ENCODE data around the gene HSF4.
A peak's percentile ranks its signal among the peaks of the same experiment; 100 is the strongest.

The HSF4 gene

GRCh38 chr16:67199011-67199807 is 34.7 kb downstream of the HSF4 start, which contains the start of gene ELMO3:
TSS of gene ELMO3 (plus strand) at chr16:67199131. CDS start at chr16:67199327, 196 bp downstream.
- no peak for DNase-seq (ENCODE audit: insufficient read length)
- TF ChIP-seq POLR2A (IDR thresholded peaks at IDR 0.05; ENCODE audit: low read depth, low read length), result peak; percentile 26; the same call in 1 of the 2 replicates
- TF ChIP-seq TAF1 (IDR thresholded peaks at IDR 0.05; ENCODE audit: borderline replicate concordance, low read depth, low read length), result no peak
- TF ChIP-seq POLR2AphosphoS5 (IDR thresholded peaks at IDR 0.05; ENCODE audit: low read depth, low read length), result no peak; the same call in 1 of the 2 replicates
- FAIRE-seq, result no peak

- TF ChIP-seq POLR2A (IDR thresholded peaks at IDR 0.05; ENCODE audit: low read depth, low read length), result no peak
- no peak for TF ChIP-seq POLR2AphosphoS5 (IDR thresholded peaks at IDR 0.05; ENCODE audit: low read depth, low read length)
- TF ChIP-seq TAF1 (IDR thresholded peaks at IDR 0.05; ENCODE audit: borderline replicate concordance, low read depth, low read length), result no peak
- DNase-seq (ENCODE audit: insufficient read length), result no peak
- FAIRE-seq, result no peak
Observed at GRCh38 chr16:67199808-67200198, 35.3 kb downstream of the HSF4 start.

GRCh38 chr16:67200491-67200890 is 35.9 kb downstream of the HSF4 start:
- no peak for DNase-seq (ENCODE audit: insufficient read length)
- no peak for TF ChIP-seq POLR2AphosphoS5 (IDR thresholded peaks at IDR 0.05; ENCODE audit: low read depth, low read length)
- no peak for FAIRE-seq

- TF ChIP-seq POLR2A (IDR thresholded peaks at IDR 0.05; ENCODE audit: low read depth, low read length), result no peak
- TF ChIP-seq TAF1 (IDR thresholded peaks at IDR 0.05; ENCODE audit: borderline replicate concordance, low read depth, low read length), result no peak
- TF ChIP-seq POLR2AphosphoS5 (IDR thresholded peaks at IDR 0.05; ENCODE audit: low read depth, low read length), result no peak
- DNase-seq (ENCODE audit: insufficient read length) (no peak), FAIRE-seq (no peak)
Observed at GRCh38 chr16:67201411-67202345, 37.1 kb downstream of the HSF4 start.

GRCh38 chr16:67202426-67202825 is 37.9 kb downstream of the HSF4 start:
- DNase-seq (ENCODE audit: insufficient read length), result no peak
- TF ChIP-seq TAF1 (IDR thresholded peaks at IDR 0.05; ENCODE audit: borderline replicate concordance, low read depth, low read length) (no peak), POLR2AphosphoS5 (IDR thresholded peaks at IDR 0.05; ENCODE audit: low read depth, low read length) (no peak), POLR2A (IDR thresholded peaks at IDR 0.05; ENCODE audit: low read depth, low read length) (no peak)
- FAIRE-seq, result no peak

GRCh38 chr16:67202956-67203493 is 38.5 kb downstream of the HSF4 start:
- FAIRE-seq, result no peak
- DNase-seq (ENCODE audit: insufficient read length), result no peak
- TF ChIP-seq TAF1 (IDR thresholded peaks at IDR 0.05; ENCODE audit: borderline replicate concordance, low read depth, low read length) (no peak), POLR2A (IDR thresholded peaks at IDR 0.05; ENCODE audit: low read depth, low read length) (no peak), POLR2AphosphoS5 (IDR thresholded peaks at IDR 0.05; ENCODE audit: low read depth, low read length) (no peak)

- FAIRE-seq (no peak), DNase-seq (ENCODE audit: insufficient read length) (no peak)
- no peak for TF ChIP-seq POLR2A (IDR thresholded peaks at IDR 0.05; ENCODE audit: low read depth, low read length)
- TF ChIP-seq TAF1 (IDR thresholded peaks at IDR 0.05; ENCODE audit: borderline replicate concordance, low read depth, low read length), result no peak
- TF ChIP-seq POLR2AphosphoS5 (IDR thresholded peaks at IDR 0.05; ENCODE audit: low read depth, low read length), result no peak
Observed at GRCh38 chr16:67204076-67204475, 39.5 kb downstream of the HSF4 start.

- FAIRE-seq, result no peak
- TF ChIP-seq POLR2A (IDR thresholded peaks at IDR 0.05; ENCODE audit: low read depth, low read length) (no peak), TAF1 (IDR thresholded peaks at IDR 0.05; ENCODE audit: borderline replicate concordance, low read depth, low read length) (no peak), POLR2AphosphoS5 (IDR thresholded peaks at IDR 0.05; ENCODE audit: low read depth, low read length) (no peak)
- no peak for DNase-seq (ENCODE audit: insufficient read length)
Observed at GRCh38 chr16:67206129-67206837, 41.7 kb downstream of the HSF4 start.

- FAIRE-seq (no peak), DNase-seq (ENCODE audit: insufficient read length) (no peak)
- no peak for TF ChIP-seq TAF1 (IDR thresholded peaks at IDR 0.05; ENCODE audit: borderline replicate concordance, low read depth, low read length)
- TF ChIP-seq POLR2A (IDR thresholded peaks at IDR 0.05; ENCODE audit: low read depth, low read length), result no peak
- no peak for TF ChIP-seq POLR2AphosphoS5 (IDR thresholded peaks at IDR 0.05; ENCODE audit: low read depth, low read length)
Observed at GRCh38 chr16:67206838-67207248, 42.3 kb downstream of the HSF4 start.

GRCh38 chr16:67207249-67208091 is 42.9 kb downstream of the HSF4 start:
- FAIRE-seq, result no peak
- TF ChIP-seq TAF1 (IDR thresholded peaks at IDR 0.05; ENCODE audit: borderline replicate concordance, low read depth, low read length) (no peak), POLR2AphosphoS5 (IDR thresholded peaks at IDR 0.05; ENCODE audit: low read depth, low read length) (0 out of 2 replicates have a peak, but pooled peaks have one; percentile 5), POLR2A (IDR thresholded peaks at IDR 0.05; ENCODE audit: low read depth, low read length) (peak; percentile 28)
- no peak for DNase-seq (ENCODE audit: insufficient read length)

All from GM12892 (cell line).